HL-60 (cell line): Measurements from ENCODE around the gene EFL1.
A peak's percentile ranks its signal among the peaks of the same experiment; 100 is the strongest.
"Not testable (repeated sequence)": the region's sequence is repeated elsewhere in the genome, so short reads cannot be mapped to it uniquely, and the experiment has no call there.

ENCODE experiments used
- DNase-seq, 2 experiments: peaks; one replicate each; pipeline ENCODE4 v3.0.0-alpha.2; 2010 to 2020; ENCODE audit warnings: low read depth in 1 of 2, low spot score in 1 of 2
- H3K27ac ChIP-seq: fragments of 250-450 bp; sonication (Bioruptor Pico); replicated peaks from 2 replicates; pipeline ENCODE4 v1.5.1; 2020; ENCODE audit warnings: mild to moderate bottlenecking, moderate library complexity
- H3K27me3 ChIP-seq: fragments of 250-450 bp; sonication (Bioruptor Pico); 2 replicates; pipeline ENCODE4 v1.5.1; 2021; ENCODE audit warnings: mild to moderate bottlenecking, moderate library complexity; ENCODE audit not compliant: insufficient read depth, poor library complexity, severe bottlenecking
- H3K4me3 ChIP-seq: replicated peaks from 2 replicates; pipeline ENCODE4 v1.5.1; 2011; ENCODE audit warnings: mild to moderate bottlenecking, control low read depth, low read length; ENCODE audit not compliant: insufficient read depth
- CTCF ChIP-seq: IDR thresholded peaks from one replicate; pipeline ENCODE4 v1.5.1; 2011; ENCODE audit warnings: low read length, control low read depth, inconsistent platforms; ENCODE audit not compliant: insufficient read depth
- GABPA ChIP-seq: IDR thresholded peaks from 2 replicates; pipeline ENCODE4 v1.6.1; 2012; ENCODE audit warnings: low read depth
- POLR2AphosphoS5 ChIP-seq: IDR thresholded peaks from 2 replicates; pipeline ENCODE4 v1.6.1; 2012; ENCODE audit warnings: low read depth
- REST ChIP-seq: IDR thresholded peaks from 2 replicates; pipeline ENCODE4 v1.6.1; 2012; ENCODE audit warnings: low read depth; ENCODE audit not compliant: insufficient replicate concordance
- SPI1 ChIP-seq: IDR thresholded peaks from 2 replicates; pipeline ENCODE4 v1.6.1; 2012; ENCODE audit warnings: low read depth, mild to moderate bottlenecking, borderline replicate concordance

EFL1 gene

GRCh38 chr15:82197733-82198594 is 64.6 kb downstream of the EFL1 start:
- no peak overlapping the region for H3K27ac ChIP-seq
- no peak overlapping the region for H3K4me3 ChIP-seq
- H3K27me3 ChIP-seq, result no peaks in the 10 kb centered on the region
- peak; percentile 52 for TF ChIP-seq CTCF
- TF ChIP-seq SPI1, result no peak
- peak in 1 of 2 experiments; percentile 59 for DNase-seq

- TF ChIP-seq GABPA (no peak), SPI1 (no peak), REST (no peak), POLR2AphosphoS5 (no peak), CTCF (no peak)
- Histone ChIP-seq H3K27ac (no peak overlapping the region), H3K4me3 (no peak overlapping the region), H3K27me3 (no peaks in the 10 kb centered on the region)
- DNase-seq, result no peak
These were observed 66.2 kb downstream of the EFL1 start for GRCh38 chr15:82196353-82196752.

GRCh38 chr15:82195818-82196217 is 66.7 kb downstream of the EFL1 start:
- DNase-seq, H3K27ac ChIP-seq, H3K4me3 ChIP-seq, H3K27me3 ChIP-seq: not testable (repeated sequence)

GRCh38 chr15:82194488-82194887 is 68.0 kb downstream of the EFL1 start:
- not testable (repeated sequence) for H3K4me3 ChIP-seq, H3K27me3 ChIP-seq, H3K27ac ChIP-seq, DNase-seq

- not testable (repeated sequence) for H3K4me3 ChIP-seq, H3K27me3 ChIP-seq, H3K27ac ChIP-seq, DNase-seq
These were observed 69.1 kb downstream of the EFL1 start for GRCh38 chr15:82193435-82193834.

- H3K4me3 ChIP-seq, H3K27ac ChIP-seq, DNase-seq, H3K27me3 ChIP-seq: not testable (repeated sequence)
These were observed 70.1 kb downstream of the EFL1 start for GRCh38 chr15:82192394-82192793.
